ENCODE results near the gene LRBA.

LRBA gene

GRCh38 chr4:150385606-150386005 is 629.5 kb downstream of the LRBA start:
- no peak for ATAC-seq (ENCODE audit: low read depth)
- no peak overlapping the region for H3K27ac Mint-ChIP-seq

DNA sequence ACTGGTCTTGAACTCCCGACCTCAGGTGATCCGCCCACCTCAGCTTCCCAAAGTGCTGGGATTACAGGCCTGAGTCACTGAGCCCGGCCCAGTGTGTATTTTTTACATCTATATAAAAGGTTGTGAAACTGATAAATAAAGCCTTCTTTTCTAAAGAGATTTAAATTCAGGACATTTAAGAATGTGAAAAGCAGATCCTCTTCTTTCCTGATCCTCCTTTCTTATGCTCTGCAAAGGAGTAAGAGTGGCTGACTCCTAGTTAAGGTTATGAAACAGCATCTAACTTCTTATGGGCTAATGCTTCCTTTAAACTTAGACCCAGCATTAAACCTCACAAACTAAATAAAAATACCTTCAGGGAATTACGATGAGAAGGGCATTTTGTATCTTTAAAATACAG is 630.8 kb downstream of the LRBA start:
- no peak overlapping the region for H3K4me3 Mint-ChIP-seq
- no peaks in the 10 kb centered on the region for H3K27me3 Mint-ChIP-seq
- DNase-seq (ENCODE audit: low spot score in 2 of 2) = no peak
- H3K27ac Mint-ChIP-seq = no peak overlapping the region
- peaks cover 21% of the 10 kb centered on the region for H3K36me3 Mint-ChIP-seq
- no peaks in the 10 kb centered on the region for H3K9me3 Mint-ChIP-seq
- H3K4me1 Mint-ChIP-seq = peaks cover 4% of the 10 kb centered on the region
- no peak for ATAC-seq (ENCODE audit: low read depth)

More at GRCh38 chr4:150385606-150386005, 629.5 kb downstream of the LRBA start:
- Mint-ChIP-seq H3K4me1 (peaks cover 4% of the 10 kb centered on the region), H3K9me3 (no peaks in the 10 kb centered on the region), H3K4me3 (no peak overlapping the region), H3K27me3 (no peaks in the 10 kb centered on the region), H3K36me3 (peaks cover 23% of the 10 kb centered on the region)
- no peak for DNase-seq (ENCODE audit: low spot score in 2 of 2)

- Mint-ChIP-seq H3K9me3 (no peaks in the 10 kb centered on the region), H3K4me1 (no peaks in the 10 kb centered on the region), H3K27me3 (no peaks in the 10 kb centered on the region), H3K36me3 (peaks cover 15% of the 10 kb centered on the region), H3K27ac (peak overlapping the region; percentile 25), H3K4me3 (no peak overlapping the region)
- ATAC-seq (ENCODE audit: low read depth) (no peak), DNase-seq (ENCODE audit: low spot score in 2 of 2) (no peak)
Measured at GRCh38 chr4:150382028-150382427, 633.1 kb downstream of the LRBA start.

GRCh38 chr4:150381609-150382008 is 633.5 kb downstream of the LRBA start:
- Mint-ChIP-seq H3K9me3 (no peaks in the 10 kb centered on the region), H3K27me3 (no peaks in the 10 kb centered on the region), H3K36me3 (peaks cover 15% of the 10 kb centered on the region), H3K4me3 (no peak overlapping the region), H3K27ac (peak overlapping the region; percentile 25), H3K4me1 (no peaks in the 10 kb centered on the region)
- no peak for ATAC-seq (ENCODE audit: low read depth)
- DNase-seq (ENCODE audit: low spot score in 2 of 2) = no peak

DNA sequence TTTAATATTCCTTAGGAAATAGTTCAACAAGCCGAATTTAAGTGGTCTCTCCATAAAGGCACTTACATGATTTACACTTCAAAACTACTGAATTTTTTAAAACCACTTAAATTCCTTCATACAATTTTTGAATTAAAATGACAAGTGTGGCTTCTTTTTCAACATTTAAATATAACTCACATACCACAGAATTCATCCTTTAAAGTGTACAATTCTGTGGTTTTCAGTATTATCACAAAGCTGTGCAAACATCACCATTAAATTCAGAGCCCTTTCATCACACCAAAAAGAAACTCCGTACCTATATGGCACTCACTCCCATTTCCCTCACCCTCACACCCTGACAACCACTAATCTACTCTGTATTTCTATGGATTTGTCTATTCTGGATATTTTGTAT is 634.0 kb downstream of the LRBA start:
- H3K4me1 Mint-ChIP-seq = no peaks in the 10 kb centered on the region
- no peak for DNase-seq (ENCODE audit: low spot score in 2 of 2)
- ATAC-seq (ENCODE audit: low read depth) = no peak
- peaks cover 12% of the 10 kb centered on the region for H3K36me3 Mint-ChIP-seq
- H3K27me3 Mint-ChIP-seq = no peaks in the 10 kb centered on the region
- no peak overlapping the region for H3K4me3 Mint-ChIP-seq
- H3K9me3 Mint-ChIP-seq = no peaks in the 10 kb centered on the region
- H3K27ac Mint-ChIP-seq = no peak overlapping the region

DNA sequence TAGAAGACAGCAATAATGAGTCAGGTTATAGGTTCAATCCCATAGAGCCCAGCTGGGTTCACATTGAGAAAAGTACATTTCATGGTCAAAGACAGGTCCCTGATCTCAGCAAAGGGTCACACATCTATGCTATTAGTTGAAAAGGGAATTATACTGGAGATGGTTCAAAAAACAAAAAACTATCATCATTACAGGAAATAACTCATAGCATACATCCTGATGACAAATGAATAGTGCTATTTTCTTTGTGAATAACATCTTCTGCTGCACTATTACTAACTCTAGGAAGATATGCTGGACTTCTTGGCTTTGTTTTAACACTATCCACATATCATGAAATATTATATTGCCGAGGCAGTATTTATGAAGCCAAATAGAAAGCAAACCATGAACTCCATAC is 635.6 kb downstream of the LRBA start:
- no peak overlapping the region for H3K4me3 Mint-ChIP-seq
- H3K9me3 Mint-ChIP-seq = no peaks in the 10 kb centered on the region
- peaks cover 12% of the 10 kb centered on the region for H3K36me3 Mint-ChIP-seq
- no peaks in the 10 kb centered on the region for H3K27me3 Mint-ChIP-seq
- H3K4me1 Mint-ChIP-seq = no peaks in the 10 kb centered on the region
- ATAC-seq (ENCODE audit: low read depth) = no peak
- no peak overlapping the region for H3K27ac Mint-ChIP-seq
- DNase-seq (ENCODE audit: low spot score in 2 of 2) = no peak

- H3K4me3 Mint-ChIP-seq = no peak overlapping the region
- peaks cover 1% of the 10 kb centered on the region for H3K9me3 Mint-ChIP-seq
- no peak for ATAC-seq (ENCODE audit: low read depth)
- peaks cover 20% of the 10 kb centered on the region for H3K36me3 Mint-ChIP-seq
- no peaks in the 10 kb centered on the region for H3K27me3 Mint-ChIP-seq
- H3K27ac Mint-ChIP-seq = no peak overlapping the region
- no peak for DNase-seq (ENCODE audit: low spot score in 2 of 2)
- H3K4me1 Mint-ChIP-seq = no peaks in the 10 kb centered on the region
Measured at GRCh38 chr4:150375025-150375424, 640.1 kb downstream of the LRBA start.

DNA sequence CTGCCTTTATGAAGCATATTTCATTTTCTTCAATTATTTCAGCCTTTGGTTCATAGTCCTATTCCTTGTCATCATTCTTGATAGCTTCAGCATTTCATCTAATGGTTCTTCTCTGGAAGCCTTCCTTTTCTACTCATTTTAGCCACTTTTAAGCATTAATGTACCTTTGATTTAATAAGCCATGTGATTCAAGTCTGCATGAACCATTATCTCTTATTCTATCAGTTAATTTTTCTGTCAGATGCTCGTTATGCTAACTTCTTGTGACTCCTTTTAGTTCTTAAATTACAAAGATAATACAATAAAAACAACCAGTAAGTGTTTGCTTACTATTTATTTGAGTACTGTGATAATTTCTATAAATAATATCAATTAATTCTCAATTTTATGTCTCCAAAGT is 643.2 kb downstream of the LRBA start:
- no peak for DNase-seq (ENCODE audit: low spot score in 2 of 2)
- H3K27ac Mint-ChIP-seq = no peak overlapping the region
- H3K9me3 Mint-ChIP-seq = peaks cover 1% of the 10 kb centered on the region
- no peak overlapping the region for H3K4me3 Mint-ChIP-seq
- peaks cover 15% of the 10 kb centered on the region for H3K36me3 Mint-ChIP-seq
- H3K27me3 Mint-ChIP-seq = no peaks in the 10 kb centered on the region
- ATAC-seq (ENCODE audit: low read depth) = no peak
- H3K4me1 Mint-ChIP-seq = peaks cover 2% of the 10 kb centered on the region

DNA sequence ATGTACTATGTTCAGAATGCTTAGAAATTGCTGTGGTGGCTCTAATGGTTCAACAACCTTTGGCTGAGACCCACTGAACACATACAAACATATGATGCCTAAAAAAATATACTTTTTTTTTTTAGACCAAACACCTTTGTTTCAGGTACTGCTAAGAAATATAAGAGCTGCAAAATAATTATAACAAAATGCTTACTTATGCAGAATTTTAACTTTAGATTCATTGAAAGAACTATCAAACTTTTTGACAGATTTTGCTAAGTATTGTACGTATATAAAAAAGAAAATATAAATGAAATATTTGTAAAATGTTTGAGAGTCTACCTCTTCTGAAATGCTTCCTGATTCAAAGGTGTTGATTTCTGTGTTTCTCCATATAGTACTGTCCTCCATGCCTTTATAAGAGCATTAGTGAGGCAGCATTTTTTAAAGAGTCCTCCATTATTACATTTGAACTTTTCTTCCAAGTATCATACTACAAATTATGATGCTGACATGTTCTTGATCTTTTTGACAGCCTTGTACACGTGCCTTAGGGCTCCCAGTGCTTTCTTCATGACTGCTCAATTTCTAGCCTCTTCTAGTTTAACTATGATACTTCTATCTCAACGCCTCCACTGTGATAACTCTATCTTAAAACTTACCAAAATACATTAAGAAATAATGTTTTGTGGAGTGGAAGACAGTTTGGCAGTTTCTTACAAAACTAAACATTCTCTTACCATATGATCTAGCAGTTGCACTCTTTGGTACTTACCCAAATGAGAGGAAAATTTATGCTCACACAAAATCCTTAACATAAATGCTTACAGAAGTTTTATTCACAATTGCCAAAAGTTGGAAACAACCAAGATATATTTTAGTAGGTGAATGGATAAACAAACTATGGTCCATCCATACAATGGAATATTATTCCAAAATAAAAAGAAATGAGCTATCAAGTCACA is 645.4 kb downstream of the LRBA start:
- Mint-ChIP-seq H3K4me1 (peaks cover 4% of the 10 kb centered on the region), H3K27ac (no peak overlapping the region), H3K9me3 (peaks cover 1% of the 10 kb centered on the region), H3K4me3 (no peak overlapping the region), H3K36me3 (peaks cover 12% of the 10 kb centered on the region), H3K27me3 (no peaks in the 10 kb centered on the region)
- ATAC-seq (ENCODE audit: low read depth) (no peak), DNase-seq (ENCODE audit: low spot score in 2 of 2) (no peak)

DNA sequence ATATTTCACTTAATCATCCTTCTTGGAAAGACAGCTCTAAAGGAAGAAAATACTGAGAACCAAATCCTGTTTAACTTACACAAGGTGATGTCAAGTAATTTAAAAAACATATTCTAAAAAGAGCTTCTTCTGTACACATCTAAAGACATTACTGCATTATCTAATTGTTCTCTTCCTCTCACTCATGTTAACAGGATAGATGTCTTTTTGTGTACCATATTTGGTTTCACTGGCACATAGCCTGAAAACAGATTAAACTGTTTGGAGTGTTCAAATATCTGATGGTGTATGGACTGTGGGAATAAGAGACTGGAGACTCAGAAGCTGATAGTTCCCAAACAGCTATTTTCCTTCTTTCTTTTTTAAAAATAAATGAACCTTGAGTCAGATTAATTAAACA is 646.4 kb downstream of the LRBA start:
- Mint-ChIP-seq H3K4me3 (no peak overlapping the region), H3K27me3 (no peaks in the 10 kb centered on the region), H3K9me3 (peaks cover under 1% of the 10 kb centered on the region), H3K27ac (no peak overlapping the region), H3K4me1 (peaks cover 4% of the 10 kb centered on the region), H3K36me3 (peaks cover 7% of the 10 kb centered on the region)
- ATAC-seq (ENCODE audit: low read depth) (no peak), DNase-seq (ENCODE audit: low spot score in 2 of 2) (no peak)

DNA sequence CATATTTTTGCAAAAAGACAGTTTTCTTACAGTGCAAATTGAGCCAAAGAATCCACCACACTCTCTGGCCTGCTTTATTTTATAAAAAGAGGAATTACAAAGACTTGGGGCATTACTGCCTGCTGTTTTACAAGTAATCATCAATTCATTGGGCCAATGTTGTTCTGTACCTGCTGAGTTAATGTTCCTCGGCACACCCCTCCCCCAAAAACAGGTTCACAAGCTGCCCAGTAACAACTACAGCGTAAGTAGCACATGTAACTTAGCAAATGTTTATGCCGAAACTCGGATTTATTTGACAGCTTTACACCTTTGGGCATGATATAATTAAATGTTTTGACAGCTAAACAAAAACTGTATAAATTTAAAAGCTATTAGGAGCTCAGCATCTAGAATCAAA is 647.8 kb downstream of the LRBA start:
- Mint-ChIP-seq H3K36me3 (peaks cover 8% of the 10 kb centered on the region), H3K27me3 (no peaks in the 10 kb centered on the region), H3K9me3 (no peaks in the 10 kb centered on the region), H3K4me1 (peaks cover 4% of the 10 kb centered on the region), H3K4me3 (no peak overlapping the region), H3K27ac (no peak overlapping the region)
- DNase-seq (ENCODE audit: low spot score in 2 of 2) (no peak), ATAC-seq (ENCODE audit: low read depth) (no peak)

DNA sequence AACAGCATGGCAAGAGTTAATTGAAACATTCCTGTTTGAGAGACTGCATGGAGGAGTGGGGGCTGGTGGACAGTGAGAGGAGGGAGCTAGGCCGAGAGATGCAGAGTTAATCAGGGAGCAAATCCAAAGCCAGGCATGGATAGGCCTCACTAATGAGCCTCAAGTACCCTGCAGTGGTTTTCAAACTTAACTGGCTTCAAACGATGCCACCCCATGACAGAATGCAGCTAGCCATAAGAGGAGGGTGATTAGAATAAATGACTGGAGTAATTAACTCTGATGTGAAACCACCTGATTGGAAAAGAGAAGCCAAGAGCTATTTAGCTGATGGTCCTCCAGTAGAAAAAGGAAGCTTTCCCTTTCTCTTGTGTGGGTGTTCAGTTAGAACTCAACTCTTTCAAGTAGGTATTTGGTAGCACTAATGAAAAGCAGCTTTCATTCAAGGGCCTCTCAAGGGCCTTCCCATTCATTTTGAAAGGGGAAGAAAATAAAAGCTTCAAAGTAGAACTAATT is 648.5 kb downstream of the LRBA start:
- Mint-ChIP-seq H3K9me3 (no peaks in the 10 kb centered on the region), H3K36me3 (peaks cover 5% of the 10 kb centered on the region), H3K4me1 (peaks cover 4% of the 10 kb centered on the region), H3K27me3 (no peaks in the 10 kb centered on the region), H3K27ac (no peak overlapping the region), H3K4me3 (no peak overlapping the region)
- DNase-seq (ENCODE audit: low spot score in 2 of 2) (no peak), ATAC-seq (ENCODE audit: low read depth) (no peak)

DNA sequence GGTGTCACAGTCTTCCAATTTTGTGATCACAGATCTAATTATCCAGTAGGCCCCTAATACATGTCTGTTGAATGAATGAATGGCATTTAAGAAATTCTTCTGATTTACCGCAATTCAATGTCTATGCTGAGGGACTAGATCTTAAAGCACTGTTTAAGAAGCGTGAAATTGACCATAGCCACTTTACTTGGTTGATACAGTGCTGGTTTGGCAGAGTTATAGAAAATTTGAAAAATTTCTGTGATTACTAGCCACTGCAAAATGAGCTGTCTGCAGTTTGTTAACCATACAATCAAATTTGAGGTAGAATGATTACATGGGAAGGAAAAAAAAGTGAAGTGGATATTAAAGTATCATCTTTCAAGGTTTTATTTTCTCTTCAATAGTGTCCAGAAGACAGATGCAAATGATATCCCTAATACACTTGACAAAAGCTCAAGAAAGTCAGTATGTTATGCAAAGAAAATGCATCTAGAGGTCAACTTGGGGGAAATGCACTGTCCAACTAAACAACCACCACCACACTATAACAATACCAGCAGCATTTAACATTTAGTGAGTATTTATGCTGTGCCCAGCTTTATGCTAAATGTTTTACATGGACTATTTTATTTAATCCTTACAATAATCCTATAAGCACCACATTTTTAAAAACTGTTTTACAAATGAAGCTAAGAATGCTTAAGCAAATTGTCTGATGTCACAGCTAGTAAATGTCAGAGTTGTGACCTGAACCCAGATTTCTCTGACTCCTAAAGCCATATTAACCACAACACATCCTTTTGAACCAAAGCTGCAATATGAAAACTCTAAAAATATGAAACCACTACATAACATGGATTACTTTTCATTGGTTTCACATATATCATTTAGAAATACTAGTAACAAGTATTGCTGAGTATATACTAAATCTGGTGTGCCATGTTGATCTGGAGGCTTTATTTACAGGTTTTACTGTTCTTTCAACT is 651.1 kb downstream of the LRBA start:
- no peaks in the 10 kb centered on the region for H3K9me3 Mint-ChIP-seq
- peaks cover 9% of the 10 kb centered on the region for H3K36me3 Mint-ChIP-seq
- H3K27ac Mint-ChIP-seq = no peak overlapping the region
- no peaks in the 10 kb centered on the region for H3K27me3 Mint-ChIP-seq
- DNase-seq (ENCODE audit: low spot score in 2 of 2) (no peak), ATAC-seq (ENCODE audit: low read depth) (no peak)
- H3K4me1 Mint-ChIP-seq = peaks cover 10% of the 10 kb centered on the region
- H3K4me3 Mint-ChIP-seq = no peak overlapping the region

DNA sequence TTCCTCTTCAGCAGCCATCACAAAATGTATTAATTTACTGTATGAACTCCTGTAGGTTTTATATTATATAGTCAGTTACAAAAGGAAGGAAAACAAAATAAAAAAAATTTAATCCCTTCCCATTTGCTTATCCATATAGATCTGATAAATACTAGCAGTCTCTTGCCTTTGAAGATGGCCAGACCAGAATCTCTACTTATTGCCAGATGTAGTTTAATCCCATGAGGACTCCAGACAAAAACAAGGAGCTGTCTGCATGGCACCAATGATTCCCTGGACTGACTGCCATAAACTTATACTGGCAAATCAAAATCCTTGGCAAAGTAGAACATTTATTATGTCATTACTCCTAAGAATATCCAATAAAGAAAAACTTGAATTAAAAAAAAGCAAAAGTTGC is 656.4 kb downstream of the LRBA start:
- Mint-ChIP-seq H3K9me3 (no peaks in the 10 kb centered on the region), H3K27ac (no peak overlapping the region), H3K36me3 (peaks cover 8% of the 10 kb centered on the region), H3K4me1 (peaks cover 6% of the 10 kb centered on the region), H3K4me3 (no peak overlapping the region), H3K27me3 (no peaks in the 10 kb centered on the region)
- ATAC-seq (ENCODE audit: low read depth) (no peak), DNase-seq (ENCODE audit: low spot score in 2 of 2) (no peak)
